Breast epithelium (tissue), 4 donors: ENCODE measurements around the gene ITGAL. TPM values are rescaled to one million over a fixed set of nuclear protein-coding genes. Genes with fewer than 3 reads are reported as not detected.

Experiments
- DNase-seq, 2 donors: peaks; one replicate each; pipeline ENCODE4 v3.0.0-alpha.2; 2019; ENCODE audit warnings: low spot score in 2 of 2
- H3K27ac ChIP-seq, 2 donors: fragments of 200-600 bp; sonication (generic) in 1 of 2; one replicate each; pipeline ENCODE4 v1.5.1; 2016 to 2019; ENCODE audit warnings: mild to moderate bottlenecking in 1 of 2
- H3K27me3 ChIP-seq, 2 donors: fragments of 200-600 bp; sonication (generic) in 1 of 2; one replicate each; pipeline versions ENCODE4 v1.5.1 to v1.6.0; 2017 to 2019; ENCODE audit warnings: control low read depth in 1 of 2, mild to moderate bottlenecking in 1 of 2
- H3K36me3 ChIP-seq: fragments of 200-600 bp; one replicate; pipeline ENCODE4 v1.5.1; 2019
- H3K4me1 ChIP-seq, 2 donors: fragments of 200-600 bp; sonication (generic); one replicate each; pipeline ENCODE4 v1.5.1; 2016 to 2019; ENCODE audit warnings: control low read depth in 1 of 2
- H3K4me3 ChIP-seq, 3 donors: fragments of 200-600 bp; sonication (generic); 1 replicate in 2 of 3; 2 replicates in 1 of 3; pipeline ENCODE4 v1.5.1; 2016 to 2019; ENCODE audit warnings: mild to moderate bottlenecking in 3 of 3, moderate library complexity in 2 of 3
- H3K9me3 ChIP-seq, 2 donors: fragments of 200-600 bp; sonication (generic) in 1 of 2; one replicate each; pipeline ENCODE4 v1.5.1; 2016 to 2019; ENCODE audit warnings: control low read depth in 1 of 2
- CTCF ChIP-seq, 3 donors: fragments of 450-650 bp; IDR thresholded peaks; one replicate each; pipeline ENCODE4 v1.5.1; 2016 to 2017; ENCODE audit warnings: antibody characterized with exemption in 3 of 3, mild to moderate bottlenecking in 3 of 3, moderate library complexity in 3 of 3
- POLR2A ChIP-seq: fragments of 450-650 bp; IDR thresholded peaks from one replicate; pipeline ENCODE4 v1.6.1; 2016; ENCODE audit warnings: antibody characterized with exemption, mild to moderate bottlenecking, moderate library complexity
- POLR2AphosphoS5 ChIP-seq, 3 donors: sonication (generic); formaldehyde crosslinking; IDR thresholded peaks; one replicate each; pipeline ENCODE4 v1.6.1; 2017; ENCODE audit warnings: antibody characterized with exemption in 3 of 3
- intact Hi-C: fragments of 100-400 bp; cut with DNase I; formaldehyde crosslinking; loops from one replicate; pipeline ENCODE4 v1.15.1; 2023; ENCODE audit warnings: low total_unique reads
- total RNA-seq, 3 donors: library from RNA; depleted of rRNA; stranded (reverse); fragments of >200 nt; gene quantifications; one replicate each; pipeline ENCODE4 v1.1.0, GENCODE V29; 2016

ITGAL gene
- total RNA-seq, 3 donors from 2014 or later, result 2.3 to 5.7 (median 2.4) TPM

DNA sequence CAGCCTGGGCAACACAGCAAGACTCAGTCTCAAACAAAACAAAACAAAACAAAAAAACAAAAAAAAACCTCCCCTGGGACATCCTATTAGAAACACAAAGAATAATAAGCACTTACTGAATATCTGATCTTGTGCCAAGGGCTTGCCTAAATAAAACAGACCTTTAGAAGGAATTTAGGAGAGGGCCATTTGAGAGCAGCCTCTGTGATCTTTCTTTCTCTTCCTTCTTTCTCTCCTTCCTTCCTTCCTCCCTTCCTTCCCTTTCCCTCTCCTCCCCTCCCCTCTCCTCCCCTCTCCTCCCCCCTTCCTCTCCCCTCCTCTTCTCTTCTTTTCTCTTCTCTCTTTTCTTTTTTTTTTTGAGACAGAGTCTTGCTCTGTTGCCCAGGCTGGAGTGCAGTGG, 12.3 kb downstream of the ITGAL start:
- Histone ChIP-seq H3K4me1 (no peaks in the 10 kb centered on the region), H3K27ac (no peak overlapping the region), H3K9me3 (no peaks in the 10 kb centered on the region), H3K36me3 (no peaks in the 10 kb centered on the region), H3K4me3 (no peak overlapping the region), H3K27me3 (no peaks in the 10 kb centered on the region)
- TF ChIP-seq POLR2AphosphoS5 (IDR thresholded peaks at IDR 0.05) (no peak), POLR2A (no peak), CTCF (IDR thresholded peaks at IDR 0.05) (no peak)
- no peak for DNase-seq
- intact Hi-C loops, result no loop called here

- no peak for DNase-seq
- H3K9me3 ChIP-seq, result no peaks in the 10 kb centered on the region
- intact Hi-C loops, result no loop called here
- H3K4me1 ChIP-seq, result no peaks in the 10 kb centered on the region
- no peaks in the 10 kb centered on the region for H3K27me3 ChIP-seq
- no peak overlapping the region for H3K27ac ChIP-seq
- TF ChIP-seq CTCF (IDR thresholded peaks at IDR 0.05) (no peak), POLR2AphosphoS5 (IDR thresholded peaks at IDR 0.05) (no peak), POLR2A (no peak)
- no peak overlapping the region for H3K4me3 ChIP-seq
- no peaks in the 10 kb centered on the region for H3K36me3 ChIP-seq
Observed at GRCh38 chr16:30485818-30486436, 13.4 kb downstream of the ITGAL start.

DNA sequence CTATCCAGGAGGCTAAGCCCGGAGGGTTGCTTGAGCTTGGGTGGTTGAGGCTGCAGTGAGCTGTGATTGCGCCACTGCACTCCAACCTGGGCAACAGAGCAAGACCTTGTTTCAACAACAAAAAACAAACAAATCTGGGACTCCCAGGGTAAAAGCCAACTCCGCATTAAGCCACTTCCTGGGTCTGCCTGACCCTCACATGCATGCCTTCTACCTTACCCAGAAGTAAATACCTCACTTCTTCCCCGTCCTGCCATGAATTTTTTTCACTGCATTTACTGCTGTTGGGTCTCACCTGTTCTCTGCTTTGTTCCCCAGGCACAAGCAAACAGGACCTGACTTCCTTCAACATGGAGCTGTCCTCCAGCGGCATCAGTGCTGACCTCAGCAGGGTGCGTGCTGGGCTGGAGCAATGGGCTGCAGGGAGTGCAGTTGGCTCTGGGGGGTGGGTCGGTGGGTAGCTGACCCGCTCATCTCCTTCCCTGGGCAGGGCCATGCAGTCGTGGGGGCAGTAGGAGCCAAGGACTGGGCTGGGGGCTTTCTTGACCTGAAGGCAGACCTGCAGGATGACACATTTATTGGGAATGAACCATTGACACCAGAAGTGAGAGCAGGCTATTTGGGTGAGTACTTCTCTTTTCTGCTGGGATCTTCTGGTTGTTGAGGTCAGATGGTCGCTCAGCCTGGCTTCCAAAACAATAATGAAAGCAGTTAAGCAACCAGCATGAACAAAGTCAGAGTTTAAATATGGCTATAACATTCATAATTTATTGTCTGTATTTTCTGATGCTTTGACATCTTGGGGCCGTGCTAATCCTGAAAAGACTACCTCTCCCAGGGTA, 16.4 kb downstream of the ITGAL start:
- no peaks in the 10 kb centered on the region for H3K27me3 ChIP-seq
- H3K9me3 ChIP-seq, result no peaks in the 10 kb centered on the region
- H3K36me3 ChIP-seq, result no peaks in the 10 kb centered on the region
- no peaks in the 10 kb centered on the region for H3K4me1 ChIP-seq
- intact Hi-C loops, result no loop called here
- no peak overlapping the region for H3K4me3 ChIP-seq
- no peak for DNase-seq
- peak overlapping the region; percentile 55 to 60 for H3K27ac ChIP-seq
- TF ChIP-seq POLR2A (no peak), CTCF (IDR thresholded peaks at IDR 0.05) (no peak), POLR2AphosphoS5 (IDR thresholded peaks at IDR 0.05) (no peak)

DNA sequence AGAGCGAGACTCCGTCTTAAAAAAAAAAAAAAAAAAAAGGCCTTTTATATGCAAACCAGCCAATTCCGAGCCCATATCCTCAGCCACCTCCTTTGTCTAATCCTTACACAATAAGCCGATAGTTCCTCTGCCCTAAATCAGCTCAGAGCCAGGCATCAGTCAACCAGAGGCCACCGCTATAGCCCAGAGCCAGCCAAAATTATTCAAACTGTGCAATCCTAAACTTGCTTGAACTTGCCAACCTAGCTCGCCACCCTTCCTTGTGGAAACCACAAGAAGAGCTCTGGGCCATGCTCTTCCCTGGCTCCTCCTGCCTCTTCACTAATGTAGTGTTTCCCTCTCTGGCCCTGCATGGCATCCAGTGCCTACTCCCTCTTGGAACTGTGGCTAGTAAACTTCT, 17.7 kb downstream of the ITGAL start:
- H3K4me1 ChIP-seq, result no peaks in the 10 kb centered on the region
- H3K36me3 ChIP-seq, result no peaks in the 10 kb centered on the region
- DNase-seq, result peak in 1 of 2 donors; percentile 89
- no peaks in the 10 kb centered on the region for H3K9me3 ChIP-seq
- TF ChIP-seq POLR2A (no peak), POLR2AphosphoS5 (IDR thresholded peaks at IDR 0.05) (peak in 1 of 3 donors; percentile 49)
- H3K27ac ChIP-seq, result peak overlapping the region; percentile 38 to 48
- no peak overlapping the region for H3K4me3 ChIP-seq
- intact Hi-C loops, result no loop called here
- H3K27me3 ChIP-seq, result no peaks in the 10 kb centered on the region

DNA sequence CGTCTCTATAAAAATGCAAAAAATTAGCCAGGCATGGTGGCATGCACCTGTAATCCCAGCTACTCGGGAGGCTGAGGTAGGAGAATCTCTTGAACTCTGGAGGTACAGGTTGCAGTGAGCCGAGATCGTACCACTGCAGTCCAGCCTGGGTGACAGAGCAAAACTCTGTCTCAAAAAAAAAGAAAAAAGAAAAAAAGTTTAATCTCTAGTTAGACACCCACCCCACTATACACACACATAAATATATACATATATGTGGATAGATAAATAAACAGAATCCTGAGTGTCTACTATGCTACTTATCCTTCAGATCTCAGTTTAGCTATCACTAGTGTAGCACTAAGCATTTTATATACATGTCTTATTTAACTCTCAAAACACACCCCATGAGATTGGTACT, 18.7 kb downstream of the ITGAL start:
- H3K36me3 ChIP-seq, result no peaks in the 10 kb centered on the region
- no peaks in the 10 kb centered on the region for H3K9me3 ChIP-seq
- TF ChIP-seq POLR2A (no peak), CTCF (IDR thresholded peaks at IDR 0.05) (no peak), POLR2AphosphoS5 (IDR thresholded peaks at IDR 0.05) (no peak)
- H3K27ac ChIP-seq, result peak overlapping the region; percentile 48 to 61
- no peak for DNase-seq
- no peaks in the 10 kb centered on the region for H3K4me1 ChIP-seq
- intact Hi-C loops, result no loop called here
- no peaks in the 10 kb centered on the region for H3K27me3 ChIP-seq
- no peak overlapping the region for H3K4me3 ChIP-seq
